NT2/D1 (cell line): ENCODE data around the gene RAB5IF.

Experiments
- SUZ12 ChIP-seq: IDR thresholded peaks from 2 replicates; pipeline ENCODE4 v1.6.1; 2011; ENCODE audit not compliant: insufficient read length, insufficient read depth; ENCODE audit errors: extremely low read depth
- YY1 ChIP-seq: IDR thresholded peaks from 2 replicates; pipeline ENCODE4 v1.6.1; 2011; ENCODE audit not compliant: insufficient read length, insufficient read depth
- ZNF274 ChIP-seq: IDR thresholded peaks from 2 replicates; pipeline ENCODE4 v1.6.1; 2011; ENCODE audit warnings: mild to moderate bottlenecking, low read depth, low read length

DNA sequence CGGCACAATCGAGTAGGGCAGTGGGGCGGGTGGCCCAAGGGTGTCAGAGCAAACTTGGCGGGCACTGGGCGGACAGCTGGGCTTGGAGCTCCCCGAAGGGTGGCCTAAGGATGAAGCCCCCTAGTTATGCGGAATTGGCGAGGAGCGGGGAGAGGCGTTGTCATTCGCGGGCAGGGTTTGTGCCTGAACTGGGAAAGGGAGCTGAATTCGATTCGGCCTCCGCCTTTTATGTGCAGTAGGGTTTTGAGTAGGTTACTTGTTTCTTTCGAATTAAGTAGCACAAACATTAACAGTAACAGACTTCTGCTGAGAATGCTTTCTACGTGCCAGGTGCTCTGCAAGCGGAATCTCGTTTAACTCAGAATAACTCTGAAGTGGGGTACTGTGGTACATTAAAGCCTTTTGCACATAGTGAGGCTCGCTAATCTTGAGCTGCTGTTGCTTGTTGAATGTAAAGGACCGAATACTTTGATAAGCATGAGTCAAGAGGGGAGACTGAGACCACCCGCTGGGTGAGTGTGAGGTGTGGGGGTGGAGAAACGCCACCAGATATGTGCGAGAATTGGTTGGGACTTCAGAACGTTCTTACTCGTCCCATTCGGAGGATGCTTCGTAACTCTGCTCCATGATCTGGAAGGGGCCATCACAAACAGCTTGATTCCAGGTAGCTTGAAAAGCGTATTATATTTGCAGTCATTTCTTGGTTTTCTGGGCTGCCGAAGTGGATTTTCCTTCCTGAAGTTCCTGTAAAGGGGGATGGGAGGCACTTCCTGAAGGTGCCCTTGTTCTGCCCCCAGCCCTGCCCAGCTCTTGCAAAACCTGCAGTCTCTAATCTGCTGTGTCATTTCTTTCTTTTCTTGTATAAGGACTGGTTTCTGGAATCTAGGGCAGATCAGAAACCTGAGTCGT, 833 bp downstream of the RAB5IF start:
- TF ChIP-seq SUZ12 (no peak), YY1 (no peak), ZNF274 (no peak)
